IMR-90 (cell line): Measurements from ENCODE around the gene SYTL2. TPM values are rescaled to one million over a fixed set of nuclear protein-coding genes. Genes with fewer than 3 reads are reported as not detected.

ENCODE experiments used
- ATAC-seq: fragments of 200-7000 bp; cut with Tn5 transposase; 2 replicates; pipeline ENCODE4 v1.9.1; 2020; ENCODE audit warnings: low read depth, mild to moderate bottlenecking, moderate library complexity
- BruUV-seq: library from RNA; stranded (reverse); fragments of 400-500 nt; replicated peaks from 2 replicates; lab custom pipeline; 2021; lab: Mats Ljungman, UMichigan
- CTCF ChIA-PET: fragments of 300-600 bp; formaldehyde crosslinking; extraction: SDS; loops from one replicate; lab custom pipeline; 2021; ENCODE audit warnings: antibody characterized with exemption; lab: Yijun Ruan, JAX
- POLR2A ChIA-PET: fragments of 300-600 bp; sonication (Branson Sonifier 250); formaldehyde crosslinking; loops from one replicate; lab custom pipeline; 2022; ENCODE audit warnings: antibody characterized with exemption; ENCODE audit not compliant: unreplicated experiment; lab: Charles Lee
- DNase-seq: peaks from one replicate; pipeline ENCODE4 v3.0.0; 2013
- H2AFZ ChIP-seq: replicated peaks from 2 replicates; pipeline ENCODE3; 2013; ENCODE audit warnings: low read length, mild to moderate bottlenecking; ENCODE audit not compliant: poor library complexity
- H2AK5ac ChIP-seq: 2 replicates; pipeline ENCODE4 v1.6.1; 2013; ENCODE audit warnings: low read depth, low read length, inconsistent platforms
- H2AK9ac ChIP-seq: replicated peaks from 2 replicates; pipeline ENCODE3; 2013; ENCODE audit warnings: mild to moderate bottlenecking, low read depth, low read length, moderate library complexity; ENCODE audit not compliant: poor library complexity
- H2BK120ac ChIP-seq: 2 replicates; pipeline ENCODE4 v1.6.1; 2013; ENCODE audit warnings: low read depth, low read length, inconsistent platforms
- H2BK15ac ChIP-seq: 3 replicates; pipeline ENCODE4 v1.6.1; 2013; ENCODE audit warnings: low read depth, low read length, inconsistent platforms
- H2BK20ac ChIP-seq: 2 replicates; pipeline ENCODE4 v1.6.1; 2013; ENCODE audit warnings: low read depth, mild to moderate bottlenecking, inconsistent platforms, low read length, moderate library complexity
- H2BK5ac ChIP-seq: 2 replicates; pipeline ENCODE4 v1.6.1; 2013; ENCODE audit warnings: mild to moderate bottlenecking, low read depth, low read length, inconsistent platforms; ENCODE audit not compliant: poor library complexity, severe bottlenecking
- H3K14ac ChIP-seq: replicated peaks from 2 replicates; pipeline ENCODE4 v1.6.1; 2013; ENCODE audit warnings: low read depth, low read length, inconsistent platforms
- H3K18ac ChIP-seq: 2 replicates; pipeline ENCODE4 v1.6.1; 2013; ENCODE audit warnings: low read depth, low read length, control low read depth
- H3K23ac ChIP-seq: 2 replicates; pipeline ENCODE4 v1.6.1; 2013; ENCODE audit warnings: low read depth, low read length, inconsistent platforms
- H3K27ac ChIP-seq: 2 replicates; pipeline ENCODE4 v1.5.1; 2013; ENCODE audit warnings: mild to moderate bottlenecking, control low read depth, low read length; ENCODE audit not compliant: insufficient read depth
- H3K27me3 ChIP-seq: 2 replicates; pipeline ENCODE4 v1.6.1; 2013; ENCODE audit warnings: low read length; ENCODE audit not compliant: control insufficient read depth, insufficient read depth
- H3K36me3 ChIP-seq: 2 replicates; pipeline ENCODE4 v1.6.1; 2013; ENCODE audit warnings: low read length, mixed read lengths; ENCODE audit not compliant: control insufficient read depth, insufficient read depth
- H3K4ac ChIP-seq: 2 replicates; pipeline ENCODE4 v1.6.1; 2013; ENCODE audit warnings: low read depth, low read length, inconsistent platforms
- H3K4me1 ChIP-seq: 2 replicates; pipeline ENCODE4 v1.6.1; 2013; ENCODE audit warnings: low read length, mixed read lengths; ENCODE audit not compliant: control insufficient read depth, insufficient read depth
- H3K4me2 ChIP-seq: 2 replicates; pipeline ENCODE4 v1.6.1; 2013; ENCODE audit warnings: low read depth, mild to moderate bottlenecking, control low read depth, low read length, moderate library complexity
- H3K4me3 ChIP-seq: 2 replicates; pipeline ENCODE4 v1.5.1; 2013; ENCODE audit warnings: low read depth, mild to moderate bottlenecking, control low read depth, low read length, moderate library complexity; ENCODE audit not compliant: insufficient read depth
- H3K56ac ChIP-seq: 2 replicates; pipeline ENCODE4 v1.6.1; 2013; ENCODE audit warnings: low read length, inconsistent platforms; ENCODE audit not compliant: insufficient read depth; ENCODE audit errors: extremely low read depth
- H3K79me1 ChIP-seq, 2 experiments: 2 replicates each; pipeline ENCODE4 v1.6.1; 2013; ENCODE audit warnings: low read length in 2 of 2, inconsistent platforms in 1 of 2, low read depth in 1 of 2
- H3K9ac ChIP-seq: 2 replicates; pipeline ENCODE4 v1.6.1; 2013; ENCODE audit warnings: low read depth, low read length, control low read depth
- H3K9me1 ChIP-seq: 2 replicates; pipeline ENCODE4 v1.6.1; 2013; ENCODE audit warnings: low read length, inconsistent platforms; ENCODE audit not compliant: insufficient read depth
- H3K9me3 ChIP-seq: 2 replicates; pipeline ENCODE4 v1.6.1; 2013; ENCODE audit warnings: low read length; ENCODE audit not compliant: control insufficient read depth, insufficient read depth
- H4K20me1 ChIP-seq: 2 replicates; pipeline ENCODE4 v1.6.1; 2013; ENCODE audit warnings: low read length, inconsistent platforms; ENCODE audit not compliant: insufficient read depth
- H4K5ac ChIP-seq: 2 replicates; pipeline ENCODE4 v1.6.1; 2013; ENCODE audit warnings: mild to moderate bottlenecking, low read depth, low read length, control low read depth
- H4K8ac ChIP-seq, 2 experiments: 2 replicates each; pipeline ENCODE4 v1.6.1; 2013; ENCODE audit warnings: low read depth in 2 of 2, low read length in 2 of 2, control low read depth in 1 of 2, inconsistent platforms in 1 of 2
- H4K91ac ChIP-seq: 2 replicates; pipeline ENCODE4 v1.6.1; 2013; ENCODE audit warnings: low read depth, low read length, inconsistent platforms; ENCODE audit not compliant: insufficient read depth
- BHLHE40 ChIP-seq: fragments of 150-350 bp; IDR thresholded peaks from 2 replicates; pipeline ENCODE4 v1.6.1; 2016; ENCODE audit warnings: mild to moderate bottlenecking, low read depth, low read length
- MAFK ChIP-seq: IDR thresholded peaks from 2 replicates; pipeline ENCODE4 v1.6.1; 2012; ENCODE audit warnings: low read depth, low read length, improper control_type of control experiment
- MAZ ChIP-seq: IDR thresholded peaks from 2 replicates; pipeline ENCODE4 v1.6.1; 2012; ENCODE audit warnings: low read depth, mild to moderate bottlenecking, low read length, improper control_type of control experiment, moderate library complexity, borderline replicate concordance
- RAD21 ChIP-seq: IDR thresholded peaks from 2 replicates; pipeline ENCODE4 v1.6.1; 2012; ENCODE audit warnings: low read length, improper control_type of control experiment
- RFX5 ChIP-seq: IDR thresholded peaks from 2 replicates; pipeline ENCODE4 v1.8.0; 2012; ENCODE audit warnings: low read depth, mild to moderate bottlenecking, low read length, moderate library complexity
- dilution Hi-C: fragments of 300-500 bp; cut with HindIII; formaldehyde crosslinking; loops from one replicate; pipeline ENCODE4 v1.14.3; 2018; ENCODE audit warnings: low sequenced_read_pairs; ENCODE audit not compliant: unreplicated experiment
- in situ Hi-C: fragments of 300-500 bp; cut with MboI; formaldehyde crosslinking; loops from 3 replicates; pipeline ENCODE4 v1.14.3; 2019; ENCODE audit warnings: low sequenced_read_pairs, inconsistent platforms, mixed read lengths
- intact Hi-C: fragments of 100-400 bp; cut with micrococcal nuclease; formaldehyde crosslinking; loops from 2 replicates; pipeline ENCODE4 v1.10.0; 2022
- polyA plus RNA-seq, 3 experiments: library from polyadenylated mRNA; depleted of rRNA; stranded (reverse); fragments of >200 nt; gene quantifications; 2 replicates each; pipeline ENCODE4 v1.2.3, GENCODE V29; 2012; ENCODE audit warnings: low replicate concordance in 1 of 3
- total RNA-seq: library from RNA; depleted of rRNA; stranded (reverse); fragments of >200 nt; gene quantifications from 2 replicates; pipeline ENCODE4 v1.2.3, GENCODE V29; 2012

SYTL2 gene
- total and polyA plus RNA-seq, 2 of the 4 experiments (the other 2 are of a cell fraction): 45.2 to 70.0 TPM

DNA sequence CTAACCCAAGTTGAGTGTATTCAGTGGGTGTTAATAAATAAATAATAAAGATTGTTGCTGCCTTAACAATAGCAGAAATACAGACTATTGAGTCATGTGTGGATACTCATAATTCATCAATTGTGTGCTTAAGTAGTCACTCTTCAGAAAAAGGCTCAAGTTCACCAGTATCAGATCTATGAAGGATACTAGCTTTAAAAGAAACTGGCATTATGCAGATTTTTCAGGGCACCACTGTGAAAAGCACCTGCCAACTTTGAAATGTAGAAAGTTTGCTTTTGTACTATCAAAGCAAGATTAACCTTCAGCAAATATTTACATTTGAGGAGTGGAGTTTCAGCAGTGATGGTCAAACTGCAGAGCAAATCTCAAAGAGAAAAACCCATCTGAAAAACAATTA is 20.1 kb upstream of the SYTL2 start:
- no peak for ATAC-seq
- no peak overlapping the region for H2AFZ ChIP-seq
- no peak overlapping the region for H2BK5ac ChIP-seq
- ChIA-PET CTCF (interaction anchor here (1.7 kb wide), 1 partner anchor 11 kb away, joined by 5 read pairs; no protein-coding TSS in a partner anchor), POLR2A (no interaction called here)
- intact Hi-C loops (no loop called here), in situ Hi-C loops (no loop called here), dilution Hi-C loops (no loop called here)
- H2AK9ac ChIP-seq: no peak overlapping the region
- H3K27me3 ChIP-seq: no peaks in the 10 kb centered on the region
- H2AK5ac ChIP-seq: no peak overlapping the region
- H3K18ac ChIP-seq: no peak overlapping the region
- peaks cover 21% of the 10 kb centered on the region for H3K4me1 ChIP-seq
- peaks cover 2% of the 10 kb centered on the region; the same call in 1 of the 2 replicates for H3K9me3 ChIP-seq
- no peak overlapping the region for H4K8ac ChIP-seq
- no TSS peak for BruUV-seq
- H2BK20ac ChIP-seq: no peak overlapping the region
- no peak for TF ChIP-seq RAD21
- TF ChIP-seq MAZ: no peak
- no peak for TF ChIP-seq RFX5
- TF ChIP-seq BHLHE40: no peak
- TF ChIP-seq MAFK: no peak
- no peak overlapping the region for H3K27ac ChIP-seq
- H3K36me3 ChIP-seq: no peaks in the 10 kb centered on the region
- no peak overlapping the region for H2BK15ac ChIP-seq
- no peak overlapping the region for H3K14ac ChIP-seq
- no peak overlapping the region for H3K4me2 ChIP-seq
- no peak for DNase-seq
- no peak overlapping the region for H4K5ac ChIP-seq
- H3K4me3 ChIP-seq: no peak overlapping the region
- no peak overlapping the region for H3K56ac ChIP-seq
- peaks cover 19% of the 10 kb centered on the region for H3K9me1 ChIP-seq
- H3K23ac ChIP-seq: no peak overlapping the region
- no peak overlapping the region for H4K91ac ChIP-seq
- no peak overlapping the region for H3K9ac ChIP-seq
- no peak overlapping the region for H2BK120ac ChIP-seq
- H3K4ac ChIP-seq: no peak overlapping the region
- H4K20me1 ChIP-seq: peaks cover 4% of the 10 kb centered on the region; the same call in 1 of the 2 replicates
- H3K79me1 ChIP-seq: peaks cover 0 to 11% of the 10 kb centered on the region in 2 experiments; a peak in 2 of 4 replicates
